SH-SY5Y (cell line): ENCODE data around the gene PROK2.

Source experiments
- GATA2 ChIP-seq: IDR thresholded peaks from 2 replicates; pipeline ENCODE4 v1.6.1; 2011; ENCODE audit warnings: mild to moderate bottlenecking, low read depth, low read length
- GATA3 ChIP-seq: IDR thresholded peaks from 2 replicates; pipeline ENCODE4 v1.6.1; 2011; ENCODE audit warnings: low read depth, mild to moderate bottlenecking, low read length, moderate library complexity

GRCh38 chr3:71724584-71725270 lies 60.2 kb downstream of the PROK2 start:
- TF ChIP-seq GATA2, result no peak
- no peak for TF ChIP-seq GATA3
